GM10248 (cell line): ENCODE measurements around the gene THBS4.
A peak's percentile ranks its signal among the peaks of the same experiment; 100 is the strongest.

Experiments used
- CTCF ChIA-PET: fragments of 300-600 bp; sonication (Branson Sonifier 250); formaldehyde crosslinking; extraction: SDS; loops from one replicate; lab custom pipeline; 2021; ENCODE audit warnings: antibody characterized with exemption; lab: Yijun Ruan, JAX
- POLR2A ChIA-PET: fragments of 350-650 bp; sonication (Branson Sonifier 250); formaldehyde crosslinking; extraction: SDS; loops from one replicate; lab custom pipeline; 2020; ENCODE audit warnings: antibody characterized with exemption; lab: Yijun Ruan, JAX
- DNase-seq: peaks from one replicate; pipeline ENCODE4 v3.0.0; 2012; ENCODE audit errors: extremely low spot score
- CTCF ChIP-seq: IDR thresholded peaks from 2 replicates; pipeline ENCODE4 v1.5.1; 2012; ENCODE audit warnings: mild to moderate bottlenecking, low read depth; ENCODE audit errors: extremely low read depth, missing control alignments, control extremely low read depth

Gene THBS4

DNA sequence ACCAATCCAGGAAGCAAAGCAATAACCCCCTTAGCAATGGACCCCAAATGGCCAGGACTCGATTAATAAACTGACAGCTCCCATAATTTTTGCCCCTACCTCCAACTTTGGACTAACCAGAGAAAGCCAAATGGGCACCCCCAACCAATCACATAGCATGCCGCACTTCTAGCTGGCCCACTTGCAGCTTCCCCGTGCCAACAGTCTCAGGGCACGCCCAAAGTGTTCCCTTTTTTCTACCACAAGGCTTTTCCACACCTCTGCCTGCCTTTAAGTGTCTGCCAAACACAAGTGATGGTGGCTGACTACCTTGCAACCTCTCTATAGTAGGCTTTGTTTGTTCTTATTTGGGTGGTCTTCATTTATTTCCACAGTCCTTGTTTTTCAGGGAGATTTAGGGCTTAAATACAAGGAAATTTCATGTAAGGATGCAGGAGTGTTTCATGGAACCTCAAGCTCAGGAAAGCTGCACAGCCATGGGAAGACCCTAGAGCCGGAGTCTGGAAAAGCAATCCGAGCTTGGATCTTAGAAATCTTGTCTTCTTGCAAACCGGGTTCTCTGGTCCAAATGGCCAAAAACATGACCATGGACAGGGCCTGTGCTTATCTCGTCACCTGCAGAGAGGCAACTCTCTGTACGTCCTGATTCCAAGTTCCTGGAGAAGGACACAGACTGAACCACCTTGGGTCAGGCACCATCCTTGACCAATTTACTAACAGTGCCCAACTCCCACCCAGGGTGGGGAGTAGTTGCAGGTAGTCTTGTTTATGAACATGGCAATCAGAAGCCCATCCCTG lies 89.2 kb downstream of the THBS4 start:
- POLR2A ChIA-PET, result interaction anchor here (0.6 kb wide), 1 partner anchor 54 kb away, joined by 5 read pairs; no protein-coding TSS in a partner anchor
- TF ChIP-seq CTCF, result no peak
- CTCF ChIA-PET, result interaction anchor here (1.2 to 1.9 kb wide), 4 partner anchors 15 to 183 kb away, joined by 3 to 9 read pairs (median 5); no protein-coding TSS in a partner anchor
- DNase-seq, result no peak

DNA sequence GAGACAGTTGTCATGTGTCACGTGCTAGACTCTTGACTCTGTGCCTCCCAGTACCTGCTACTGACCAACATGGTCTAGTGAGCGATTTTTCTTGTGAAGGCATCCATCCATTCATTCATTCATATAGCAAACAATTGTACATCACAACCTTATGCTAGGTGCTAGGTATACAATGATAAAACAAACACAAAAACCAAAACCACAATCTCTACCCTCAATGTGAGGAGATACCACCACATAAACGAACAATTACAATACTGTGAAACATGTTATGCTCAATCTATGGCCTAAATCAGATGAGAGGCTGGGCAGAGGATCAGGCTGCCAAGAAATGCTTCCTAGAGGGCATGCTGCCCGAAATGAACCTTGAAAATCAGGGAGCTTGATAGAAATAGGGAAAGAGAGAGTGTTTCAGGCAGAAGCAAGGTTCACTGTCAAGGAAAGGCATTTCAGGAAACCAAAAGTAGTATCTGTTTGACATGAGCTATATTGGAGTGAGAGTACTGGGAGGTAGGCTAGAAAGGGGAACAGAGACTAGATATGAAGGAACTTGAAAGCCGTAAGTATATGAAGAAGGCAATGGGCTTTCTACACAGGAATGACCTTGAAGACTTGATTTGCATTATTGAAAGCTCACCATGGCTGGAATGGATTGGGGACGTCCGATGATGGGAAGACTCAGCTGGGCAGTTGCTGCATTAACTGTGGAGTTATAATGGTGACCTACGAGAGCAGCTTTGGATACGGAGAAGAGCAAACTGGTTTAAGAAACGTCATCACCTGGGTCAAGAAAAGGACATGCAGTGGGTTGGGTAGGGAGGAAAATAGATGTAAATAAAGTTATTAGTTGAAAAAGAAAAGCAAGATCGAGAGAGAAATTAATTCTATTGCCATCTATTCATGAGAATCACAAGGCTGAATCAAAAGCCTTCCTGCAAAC lies 90.1 kb downstream of the THBS4 start:
- CTCF ChIA-PET, result interaction anchor here (0.8 to 2.0 kb wide), 14 partner anchors 8 to 129 kb away, joined by 3 to 9 read pairs (median 4); no protein-coding TSS in a partner anchor
- peak; percentile 65 for DNase-seq
- TF ChIP-seq CTCF, result no peak
- POLR2A ChIA-PET, result no interaction called here

GRCh38 chr5:80125962-80126480 lies 90.9 kb downstream of the THBS4 start:
- TF ChIP-seq CTCF, result no peak
- ChIA-PET CTCF (interaction anchor here (0.8 to 2.0 kb wide), 14 partner anchors 8 to 130 kb away, joined by 3 to 9 read pairs (median 4); no protein-coding TSS in a partner anchor), POLR2A (no interaction called here)
- DNase-seq, result peak; percentile 41

DNA sequence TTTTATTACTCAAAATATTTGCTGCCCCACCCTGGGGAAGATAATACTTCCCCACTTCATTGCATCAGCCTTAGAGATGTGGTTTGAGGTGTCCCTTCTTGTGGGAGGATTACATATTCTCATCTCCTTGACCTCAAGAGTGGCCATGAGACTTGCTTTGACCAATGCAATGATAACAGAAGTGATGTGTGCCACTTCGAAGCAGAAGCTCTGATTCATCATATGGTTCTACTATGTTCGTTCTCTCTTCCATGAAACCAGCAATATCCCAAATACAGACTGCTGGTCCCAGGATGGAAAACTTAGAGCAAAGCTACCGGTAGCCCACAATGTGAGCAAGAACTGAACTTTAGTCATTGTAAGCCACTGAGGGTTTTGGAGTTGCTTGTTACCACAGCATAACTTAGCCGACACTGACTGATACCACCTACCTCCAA lies 92.0 kb downstream of the THBS4 start:
- CTCF ChIA-PET, result interaction anchor here (1.0 to 2.0 kb wide), 3 partner anchors 11 to 17 kb away, joined by 3 to 7 read pairs (median 3); no protein-coding TSS in a partner anchor

GRCh38 chr5:80128141-80128540 lies 93.0 kb downstream of the THBS4 start:
- ChIA-PET CTCF (interaction anchor here (1.0 to 1.1 kb wide), 2 partner anchors 14 to 16 kb away, joined by 3 read pairs; no protein-coding TSS in a partner anchor), POLR2A (no interaction called here)
- DNase-seq, result no peak
- no peak for TF ChIP-seq CTCF

More for the DNA sequence above, 92.0 kb downstream of the THBS4 start:
- TF ChIP-seq CTCF, result no peak
- no peak for DNase-seq
- POLR2A ChIA-PET, result no interaction called here

DNA sequence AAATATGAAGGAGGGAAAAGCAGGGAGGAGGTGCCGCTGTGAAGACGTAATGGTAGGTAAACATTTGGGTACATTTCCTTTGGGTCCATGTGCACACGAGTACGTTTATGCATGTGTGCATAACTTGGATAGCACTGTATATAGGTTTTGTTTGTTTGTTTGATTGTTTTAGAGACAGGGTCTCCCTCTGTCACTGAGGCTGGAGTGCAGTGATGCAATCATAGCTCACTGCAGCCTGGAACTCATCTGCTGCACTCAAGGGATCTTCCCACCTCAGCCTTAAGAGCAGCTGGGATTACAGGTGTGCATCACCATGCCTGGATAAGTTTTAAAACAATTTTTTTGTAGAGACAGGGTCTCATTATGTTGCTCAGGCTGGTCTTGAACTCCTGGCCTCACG lies 94.0 kb downstream of the THBS4 start:
- DNase-seq, result no peak
- POLR2A ChIA-PET, result no interaction called here

More for the DNA sequence above, 94.0 kb downstream of the THBS4 start:
- CTCF ChIA-PET, result interaction anchor here (1.1 kb wide), 1 partner anchor 10 kb away, joined by 3 read pairs; no protein-coding TSS in a partner anchor
- no peak for TF ChIP-seq CTCF
